ENCODE results near the gene PRXL2C. TPM values are rescaled to one million over a fixed set of nuclear protein-coding genes. Genes with fewer than 3 reads are reported as not detected.

PRXL2C gene
- total and polyA plus RNA-seq, 10 of the 15 experiments (the other 5 are each of a cell fraction or from before 2014, with no cell fraction given): 4.0 to 16.0 (median 7.4) TPM

- TF ChIP-seq CUX1 (IDR thresholded peaks at IDR 0.05; ENCODE audit: insufficient replicate concordance, low read depth, low read length) (no peak), IRF5 (IDR thresholded peaks at IDR 0.05; ENCODE audit: borderline replicate concordance) (no peak), RCOR1 (conservative IDR thresholded peaks at IDR 0.05; ENCODE audit: low read depth, low read length) (no peak), SIN3A (IDR thresholded peaks at IDR 0.05; ENCODE audit: low read depth, low read length) (no peak), CEBPB (IDR thresholded peaks at IDR 0.05; ENCODE audit: borderline replicate concordance in 1 of 2, low read depth in 2 of 2, low read length in 2 of 2) (no peak)
Measured at GRCh38 chr9:96638606-96639364, 16.3 kb downstream of the PRXL2C start (continued).
